ENCODE results near the gene C1QTNF12.

Gene C1QTNF12

GRCh38 chr1:1228187-1228586, 18.3 kb downstream of the C1QTNF12 start:
- no peak overlapping the region for H3K27ac ChIP-seq
- TF ChIP-seq, protein P1, sequence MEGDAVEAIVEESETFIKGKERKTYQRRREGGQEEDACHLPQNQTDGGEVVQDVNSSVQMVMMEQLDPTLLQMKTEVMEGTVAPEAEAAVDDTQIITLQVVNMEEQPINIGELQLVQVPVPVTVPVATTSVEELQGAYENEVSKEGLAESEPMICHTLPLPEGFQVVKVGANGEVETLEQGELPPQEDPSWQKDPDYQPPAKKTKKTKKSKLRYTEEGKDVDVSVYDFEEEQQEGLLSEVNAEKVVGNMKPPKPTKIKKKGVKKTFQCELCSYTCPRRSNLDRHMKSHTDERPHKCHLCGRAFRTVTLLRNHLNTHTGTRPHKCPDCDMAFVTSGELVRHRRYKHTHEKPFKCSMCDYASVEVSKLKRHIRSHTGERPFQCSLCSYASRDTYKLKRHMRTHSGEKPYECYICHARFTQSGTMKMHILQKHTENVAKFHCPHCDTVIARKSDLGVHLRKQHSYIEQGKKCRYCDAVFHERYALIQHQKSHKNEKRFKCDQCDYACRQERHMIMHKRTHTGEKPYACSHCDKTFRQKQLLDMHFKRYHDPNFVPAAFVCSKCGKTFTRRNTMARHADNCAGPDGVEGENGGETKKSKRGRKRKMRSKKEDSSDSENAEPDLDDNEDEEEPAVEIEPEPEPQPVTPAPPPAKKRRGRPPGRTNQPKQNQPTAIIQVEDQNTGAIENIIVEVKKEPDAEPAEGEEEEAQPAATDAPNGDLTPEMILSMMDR (conservative IDR thresholded peaks at IDR 0.05), result no peak
- no peak for TF ChIP-seq ZFX (IDR thresholded peaks at IDR 0.05)

- TF ChIP-seq, protein P1 (conservative IDR thresholded peaks at IDR 0.05), result no peak
- H3K27ac ChIP-seq, result no peak overlapping the region
Observed at GRCh38 chr1:1227386-1227785, 19.1 kb downstream of the C1QTNF12 start.

- H3K27ac ChIP-seq, result no peak overlapping the region
- no peak for TF ChIP-seq ZFX (IDR thresholded peaks at IDR 0.05)
- TF ChIP-seq, protein P1 (conservative IDR thresholded peaks at IDR 0.05), result no peak
Observed at GRCh38 chr1:1226566-1227362, 19.8 kb downstream of the C1QTNF12 start.

GRCh38 chr1:1225913-1226312, 20.6 kb downstream of the C1QTNF12 start:
- no peak overlapping the region for H3K27ac ChIP-seq
- TF ChIP-seq ZFX (IDR thresholded peaks at IDR 0.05), result no peak
- TF ChIP-seq, protein P1 (conservative IDR thresholded peaks at IDR 0.05), result no peak

DNA sequence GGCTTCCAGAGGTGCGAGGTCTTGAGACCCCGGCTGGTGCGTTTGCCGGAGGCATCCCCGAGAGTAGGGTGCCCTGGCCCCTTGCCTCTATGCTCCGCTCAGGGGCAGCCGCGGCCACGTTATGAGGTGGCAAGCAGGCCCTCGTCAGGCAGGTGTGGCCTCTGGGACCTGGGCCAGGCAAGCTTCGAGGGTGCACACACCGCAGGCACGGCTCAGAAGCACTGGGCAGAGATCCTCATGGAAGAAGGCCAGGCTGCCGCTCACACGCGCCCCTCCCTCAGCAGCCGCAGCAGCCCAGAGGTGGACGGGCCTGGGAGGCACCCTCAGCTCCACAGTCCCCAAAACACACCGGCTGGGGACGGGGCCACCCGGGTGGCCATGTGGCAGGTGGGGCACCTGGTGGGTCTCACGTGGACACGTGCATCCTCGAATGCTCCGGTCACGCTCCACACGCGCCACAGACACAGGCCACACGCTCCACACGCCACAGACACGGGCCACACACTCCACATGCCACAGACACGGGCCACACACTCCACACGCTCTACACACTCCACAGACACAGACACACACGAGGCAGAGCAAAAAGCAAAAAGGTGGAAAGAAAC, 21.2 kb downstream of the C1QTNF12 start:
- no peak overlapping the region for H3K27ac ChIP-seq

DNA sequence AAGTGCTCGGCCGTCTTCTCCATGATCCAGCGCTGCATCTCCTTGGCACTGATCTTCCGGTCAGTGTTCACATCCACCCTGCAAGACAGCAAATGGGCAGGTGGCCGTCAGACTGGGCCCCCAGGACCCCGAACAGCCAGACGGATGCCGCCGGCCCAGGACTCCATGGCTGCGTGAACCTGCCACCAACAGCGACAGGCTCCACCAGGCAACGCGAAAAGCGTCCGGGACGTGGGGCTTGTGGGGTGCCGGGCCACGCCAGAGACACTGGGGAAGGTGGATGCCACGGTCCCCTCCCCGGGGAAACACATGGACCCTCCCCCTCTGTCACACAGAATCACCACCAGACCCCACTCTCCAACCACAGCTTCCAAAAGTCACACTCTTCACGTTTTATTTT, 22.6 kb downstream of the C1QTNF12 start:
- no peak overlapping the region for H3K27ac ChIP-seq
- TF ChIP-seq, protein P1 (conservative IDR thresholded peaks at IDR 0.05), result no peak

More for the DNA sequence above, 21.2 kb downstream of the C1QTNF12 start:
- TF ChIP-seq ZFX (IDR thresholded peaks at IDR 0.05), result no peak
- TF ChIP-seq, protein P1 (conservative IDR thresholded peaks at IDR 0.05), result no peak

- TF ChIP-seq ZFX (IDR thresholded peaks at IDR 0.05), result no peak
- TF ChIP-seq, protein P1 (conservative IDR thresholded peaks at IDR 0.05), result no peak
- no peak overlapping the region for H3K27ac ChIP-seq
Observed at GRCh38 chr1:1223321-1223720, 23.2 kb downstream of the C1QTNF12 start.

All from C4-2B (cell line).